Liver (tissue), 3 donors: ENCODE results near the gene SNX3.

Experiments used
- EGR1 ChIP-seq, 2 donors: IDR thresholded peaks; 2 replicates each; pipeline ENCODE4 v1.6.1; 2016 to 2018; ENCODE audit warnings: antibody characterized with exemption in 2 of 2, low read depth in 2 of 2
- GABPA ChIP-seq, 2 donors: IDR thresholded peaks in 1 of 2; conservative IDR thresholded peaks in 1 of 2; 2 replicates each; pipeline ENCODE4 v1.6.1; 2016; ENCODE audit warnings: antibody characterized with exemption in 2 of 2, mild to moderate bottlenecking in 1 of 2, moderate library complexity in 1 of 2
- HNF4A ChIP-seq, 2 donors: conservative IDR thresholded peaks; 2 replicates each; pipeline ENCODE4 v1.6.1; 2016; ENCODE audit warnings: antibody characterized with exemption in 2 of 2, mild to moderate bottlenecking in 2 of 2
- NR2F2 ChIP-seq: IDR thresholded peaks from 2 replicates; pipeline ENCODE4 v1.6.1; 2016; ENCODE audit warnings: antibody characterized with exemption
- RAD21 ChIP-seq, 2 donors: IDR thresholded peaks; 2 replicates each; pipeline ENCODE4 v1.6.1; 2016; ENCODE audit warnings: antibody characterized with exemption in 2 of 2, mild to moderate bottlenecking in 2 of 2
- SP1 ChIP-seq: IDR thresholded peaks from 2 replicates; pipeline ENCODE4 v1.6.1; 2018; ENCODE audit warnings: antibody characterized with exemption, mild to moderate bottlenecking
- YY1 ChIP-seq: IDR thresholded peaks from 2 replicates; pipeline ENCODE4 v1.6.1; 2016; ENCODE audit warnings: antibody characterized with exemption, mild to moderate bottlenecking
- TF ChIP-seq, protein P1 (sequence below): IDR thresholded peaks from 2 replicates; pipeline ENCODE4 v1.6.1; 2016; ENCODE audit warnings: antibody characterized with exemption, mild to moderate bottlenecking
- TF ChIP-seq, protein P2 (sequence below): fragments of 150-350 bp; IDR thresholded peaks from 2 replicates; pipeline ENCODE4 v1.5.1; 2017; ENCODE audit warnings: improper control_type of control experiment, low read depth, low read length; ENCODE audit not compliant: missing input control
- donor health status: healthy.
- donor health status: healthy.

DNA sequence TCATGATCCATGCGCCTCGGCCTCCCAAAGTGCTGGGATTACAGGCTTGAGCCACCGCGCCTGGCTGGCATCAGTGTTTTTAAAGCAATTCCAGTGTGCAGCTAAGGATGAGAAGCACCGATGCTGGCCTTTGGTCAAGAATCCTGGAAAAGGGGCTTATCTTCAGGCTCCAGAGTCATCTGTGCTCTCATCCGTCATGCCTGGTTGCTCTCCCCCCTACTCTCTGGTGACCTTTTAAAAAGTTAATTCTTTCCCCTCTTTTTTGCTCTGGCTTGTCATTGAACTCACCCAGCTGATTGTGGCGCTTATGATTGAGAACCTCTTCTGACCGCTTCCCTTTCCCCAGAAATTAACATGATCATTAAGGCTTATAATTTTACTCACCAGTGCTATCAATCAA lies 66.3 kb downstream of the SNX3 start:
- TF ChIP-seq, protein P1, sequence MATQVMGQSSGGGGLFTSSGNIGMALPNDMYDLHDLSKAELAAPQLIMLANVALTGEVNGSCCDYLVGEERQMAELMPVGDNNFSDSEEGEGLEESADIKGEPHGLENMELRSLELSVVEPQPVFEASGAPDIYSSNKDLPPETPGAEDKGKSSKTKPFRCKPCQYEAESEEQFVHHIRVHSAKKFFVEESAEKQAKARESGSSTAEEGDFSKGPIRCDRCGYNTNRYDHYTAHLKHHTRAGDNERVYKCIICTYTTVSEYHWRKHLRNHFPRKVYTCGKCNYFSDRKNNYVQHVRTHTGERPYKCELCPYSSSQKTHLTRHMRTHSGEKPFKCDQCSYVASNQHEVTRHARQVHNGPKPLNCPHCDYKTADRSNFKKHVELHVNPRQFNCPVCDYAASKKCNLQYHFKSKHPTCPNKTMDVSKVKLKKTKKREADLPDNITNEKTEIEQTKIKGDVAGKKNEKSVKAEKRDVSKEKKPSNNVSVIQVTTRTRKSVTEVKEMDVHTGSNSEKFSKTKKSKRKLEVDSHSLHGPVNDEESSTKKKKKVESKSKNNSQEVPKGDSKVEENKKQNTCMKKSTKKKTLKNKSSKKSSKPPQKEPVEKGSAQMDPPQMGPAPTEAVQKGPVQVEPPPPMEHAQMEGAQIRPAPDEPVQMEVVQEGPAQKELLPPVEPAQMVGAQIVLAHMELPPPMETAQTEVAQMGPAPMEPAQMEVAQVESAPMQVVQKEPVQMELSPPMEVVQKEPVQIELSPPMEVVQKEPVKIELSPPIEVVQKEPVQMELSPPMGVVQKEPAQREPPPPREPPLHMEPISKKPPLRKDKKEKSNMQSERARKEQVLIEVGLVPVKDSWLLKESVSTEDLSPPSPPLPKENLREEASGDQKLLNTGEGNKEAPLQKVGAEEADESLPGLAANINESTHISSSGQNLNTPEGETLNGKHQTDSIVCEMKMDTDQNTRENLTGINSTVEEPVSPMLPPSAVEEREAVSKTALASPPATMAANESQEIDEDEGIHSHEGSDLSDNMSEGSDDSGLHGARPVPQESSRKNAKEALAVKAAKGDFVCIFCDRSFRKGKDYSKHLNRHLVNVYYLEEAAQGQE: no peak
- TF ChIP-seq HNF4A (conservative IDR thresholded peaks at IDR 0.05): no peak
- TF ChIP-seq GABPA (IDR thresholded peaks at IDR 0.05 in 1 of 2, conservative IDR thresholded peaks at IDR 0.05 in 1 of 2): no peak
- TF ChIP-seq RAD21 (IDR thresholded peaks at IDR 0.05): no peak
- no peak for TF ChIP-seq NR2F2
- no peak for TF ChIP-seq EGR1 (IDR thresholded peaks at IDR 0.05; ENCODE audit: low read depth in 2 of 2)
- TF ChIP-seq, protein P2, sequence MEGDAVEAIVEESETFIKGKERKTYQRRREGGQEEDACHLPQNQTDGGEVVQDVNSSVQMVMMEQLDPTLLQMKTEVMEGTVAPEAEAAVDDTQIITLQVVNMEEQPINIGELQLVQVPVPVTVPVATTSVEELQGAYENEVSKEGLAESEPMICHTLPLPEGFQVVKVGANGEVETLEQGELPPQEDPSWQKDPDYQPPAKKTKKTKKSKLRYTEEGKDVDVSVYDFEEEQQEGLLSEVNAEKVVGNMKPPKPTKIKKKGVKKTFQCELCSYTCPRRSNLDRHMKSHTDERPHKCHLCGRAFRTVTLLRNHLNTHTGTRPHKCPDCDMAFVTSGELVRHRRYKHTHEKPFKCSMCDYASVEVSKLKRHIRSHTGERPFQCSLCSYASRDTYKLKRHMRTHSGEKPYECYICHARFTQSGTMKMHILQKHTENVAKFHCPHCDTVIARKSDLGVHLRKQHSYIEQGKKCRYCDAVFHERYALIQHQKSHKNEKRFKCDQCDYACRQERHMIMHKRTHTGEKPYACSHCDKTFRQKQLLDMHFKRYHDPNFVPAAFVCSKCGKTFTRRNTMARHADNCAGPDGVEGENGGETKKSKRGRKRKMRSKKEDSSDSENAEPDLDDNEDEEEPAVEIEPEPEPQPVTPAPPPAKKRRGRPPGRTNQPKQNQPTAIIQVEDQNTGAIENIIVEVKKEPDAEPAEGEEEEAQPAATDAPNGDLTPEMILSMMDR: no peak
- no peak for TF ChIP-seq SP1
- TF ChIP-seq YY1: no peak
